ENCODE results near the gene BCAS4.

The BCAS4 gene

DNA sequence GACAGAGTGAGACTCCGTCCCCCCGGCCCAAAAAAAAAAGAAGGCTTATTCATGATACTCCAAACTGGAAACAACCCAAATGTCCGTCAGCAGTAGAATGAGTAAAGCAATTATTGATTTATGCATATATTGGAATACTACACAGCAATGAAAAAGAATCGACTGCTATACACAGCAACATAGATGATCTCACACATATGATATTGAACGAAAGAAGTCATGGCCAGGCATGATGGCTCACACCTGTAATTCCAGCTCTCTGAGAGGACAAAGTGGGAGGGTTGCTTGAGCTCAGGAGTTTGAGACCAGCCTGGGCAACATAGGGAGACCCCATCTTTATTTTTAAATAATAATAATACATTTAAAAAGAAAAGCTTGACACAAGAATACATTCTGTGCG, 28.5 kb downstream of the BCAS4 start:
- DNase-seq (ENCODE audit: low read depth): no peak

DNA sequence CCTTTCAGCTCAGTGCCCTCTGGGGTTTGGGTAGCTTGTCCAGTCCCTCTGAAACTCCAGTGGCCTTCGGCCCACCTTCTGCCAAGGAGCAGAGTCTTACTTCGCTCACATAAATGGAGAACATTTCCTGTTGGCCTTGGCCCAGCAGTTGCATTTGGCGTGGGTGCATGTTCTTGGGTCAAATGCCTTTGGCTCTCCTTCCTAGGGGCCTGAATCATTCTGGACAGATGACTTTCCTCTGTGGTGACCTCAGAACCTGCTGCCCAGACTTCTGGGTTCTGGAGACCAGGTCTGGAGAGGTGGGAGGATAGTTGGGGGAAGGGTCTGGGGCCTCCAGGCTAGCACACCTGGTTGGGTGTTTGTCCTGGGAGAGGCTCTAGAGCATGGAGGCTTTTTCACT, 29.3 kb downstream of the BCAS4 start:
- no peak for DNase-seq (ENCODE audit: low read depth)

DNA sequence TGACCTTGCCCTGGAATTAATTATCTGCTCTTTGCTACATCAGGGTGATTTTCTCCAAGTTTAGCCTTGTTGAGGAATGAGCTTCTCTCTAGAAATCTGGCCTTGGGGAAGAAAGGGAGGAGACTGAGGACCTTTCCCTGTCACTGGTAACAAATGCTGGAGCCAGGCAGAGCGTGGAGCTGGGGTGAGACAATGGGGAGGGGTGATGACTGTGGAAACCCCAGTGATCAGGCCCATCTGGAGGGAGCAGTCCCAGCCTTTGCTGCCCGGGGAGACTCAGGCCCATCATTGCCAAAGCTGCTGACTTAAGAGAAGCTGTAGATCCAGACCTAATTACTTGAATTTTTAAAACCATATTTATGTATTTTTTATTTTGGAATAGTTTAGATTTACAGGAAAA, 31.3 kb downstream of the BCAS4 start:
- no peak for DNase-seq (ENCODE audit: low read depth)

- no peak for DNase-seq (ENCODE audit: low read depth)
These were observed 33.7 kb downstream of the BCAS4 start for GRCh38 chr20:50828363-50829136.

DNA sequence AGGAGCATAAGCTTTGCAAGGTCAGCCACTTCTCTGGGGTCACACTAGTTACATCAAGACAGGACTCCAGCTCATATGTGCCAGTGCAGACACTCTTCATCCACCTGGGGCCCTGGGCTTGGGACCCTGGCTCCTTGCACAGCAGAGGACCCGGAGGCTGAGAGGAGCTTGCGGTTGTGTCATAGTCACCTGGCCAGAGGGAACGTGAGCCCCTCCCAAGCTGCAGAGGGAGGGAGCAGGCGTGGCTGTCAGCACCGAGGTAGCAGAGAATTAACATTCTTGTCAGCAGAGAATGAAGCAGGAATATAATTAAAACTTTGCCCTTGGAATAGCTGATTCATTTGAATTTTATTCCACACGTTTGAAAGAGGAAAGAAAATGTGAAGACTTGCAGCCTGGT, 36.8 kb downstream of the BCAS4 start:
- DNase-seq (ENCODE audit: low read depth): no peak

- no peak for DNase-seq (ENCODE audit: low read depth)
These were observed 39.7 kb downstream of the BCAS4 start for GRCh38 chr20:50834599-50835005.

DNA sequence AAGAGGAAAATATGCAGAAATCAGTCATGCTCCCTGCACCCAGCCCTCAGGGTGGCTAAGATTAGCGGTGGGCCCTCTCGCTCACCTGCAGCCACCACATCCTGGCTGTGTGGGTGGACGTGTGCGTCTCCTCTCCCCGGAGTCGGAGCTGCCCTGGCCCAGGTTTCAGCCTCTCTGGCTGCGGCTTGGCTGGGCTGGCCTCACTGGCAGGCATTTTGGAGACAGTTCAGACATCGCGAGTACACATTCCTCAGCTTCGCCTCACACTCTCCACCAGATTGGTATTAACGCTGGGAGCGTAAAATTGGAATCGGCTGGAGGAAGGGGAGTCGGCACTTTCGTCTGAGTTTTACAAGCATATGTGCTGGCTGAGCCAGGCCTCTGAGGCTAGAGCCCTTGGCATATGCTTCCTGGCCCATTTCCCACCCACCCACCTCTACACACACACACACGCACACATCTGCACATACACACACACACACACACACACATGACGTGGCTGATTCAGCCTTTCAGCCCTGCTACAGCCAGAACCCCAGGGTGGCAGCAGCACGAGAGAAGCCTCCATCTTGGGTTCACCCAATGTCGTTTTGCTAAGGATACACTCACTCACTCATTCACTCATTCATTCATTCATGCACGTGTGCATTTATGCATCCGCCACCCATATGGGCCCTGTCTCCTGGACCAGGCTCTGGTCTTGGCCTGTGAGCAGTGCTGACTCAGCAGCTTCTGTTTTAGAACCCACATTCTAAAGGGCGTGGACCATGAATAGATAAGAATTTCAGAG, 42.9 kb downstream of the BCAS4 start:
- no peak for DNase-seq (ENCODE audit: low read depth)

DNA sequence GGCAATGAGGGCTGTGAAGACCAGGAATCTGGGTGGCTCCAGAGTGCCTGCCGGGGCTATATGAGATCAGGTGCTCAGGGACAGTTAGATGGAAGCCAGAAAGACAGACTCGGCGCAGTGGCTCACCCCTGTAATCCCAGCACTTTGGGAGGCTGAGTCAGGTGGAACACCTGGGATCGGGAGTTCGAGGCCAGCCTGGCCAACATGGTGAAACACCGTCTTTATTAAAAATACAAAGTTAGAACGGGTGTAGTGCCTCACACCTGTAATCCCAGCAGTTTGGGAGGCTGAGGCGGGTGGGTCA, 43.4 kb downstream of the BCAS4 start:
- no peak for DNase-seq (ENCODE audit: low read depth)

- DNase-seq (ENCODE audit: low read depth): no peak
These were observed 44.0 kb downstream of the BCAS4 start for GRCh38 chr20:50838707-50839385.

DNA sequence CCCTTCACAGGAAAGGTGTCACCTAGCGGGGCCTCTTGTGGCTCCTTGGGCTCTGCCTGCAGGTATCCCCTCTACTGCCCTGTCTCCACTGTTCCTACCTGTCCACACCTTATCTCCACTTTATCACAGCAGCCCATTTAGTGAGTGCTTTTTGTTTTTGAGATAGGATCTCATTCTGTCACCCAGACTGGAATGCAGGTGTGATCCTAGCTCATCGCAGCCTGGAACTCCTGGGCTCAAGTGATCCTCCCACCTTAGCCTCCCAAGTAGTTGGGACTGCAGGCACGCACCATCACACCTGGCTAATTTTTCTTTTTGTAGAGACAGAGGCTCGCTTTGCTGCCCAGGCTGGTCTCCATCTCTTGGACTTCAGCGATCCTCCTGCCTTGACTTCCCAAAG, 48.0 kb downstream of the BCAS4 start:
- no peak for DNase-seq (ENCODE audit: low read depth)

DNA sequence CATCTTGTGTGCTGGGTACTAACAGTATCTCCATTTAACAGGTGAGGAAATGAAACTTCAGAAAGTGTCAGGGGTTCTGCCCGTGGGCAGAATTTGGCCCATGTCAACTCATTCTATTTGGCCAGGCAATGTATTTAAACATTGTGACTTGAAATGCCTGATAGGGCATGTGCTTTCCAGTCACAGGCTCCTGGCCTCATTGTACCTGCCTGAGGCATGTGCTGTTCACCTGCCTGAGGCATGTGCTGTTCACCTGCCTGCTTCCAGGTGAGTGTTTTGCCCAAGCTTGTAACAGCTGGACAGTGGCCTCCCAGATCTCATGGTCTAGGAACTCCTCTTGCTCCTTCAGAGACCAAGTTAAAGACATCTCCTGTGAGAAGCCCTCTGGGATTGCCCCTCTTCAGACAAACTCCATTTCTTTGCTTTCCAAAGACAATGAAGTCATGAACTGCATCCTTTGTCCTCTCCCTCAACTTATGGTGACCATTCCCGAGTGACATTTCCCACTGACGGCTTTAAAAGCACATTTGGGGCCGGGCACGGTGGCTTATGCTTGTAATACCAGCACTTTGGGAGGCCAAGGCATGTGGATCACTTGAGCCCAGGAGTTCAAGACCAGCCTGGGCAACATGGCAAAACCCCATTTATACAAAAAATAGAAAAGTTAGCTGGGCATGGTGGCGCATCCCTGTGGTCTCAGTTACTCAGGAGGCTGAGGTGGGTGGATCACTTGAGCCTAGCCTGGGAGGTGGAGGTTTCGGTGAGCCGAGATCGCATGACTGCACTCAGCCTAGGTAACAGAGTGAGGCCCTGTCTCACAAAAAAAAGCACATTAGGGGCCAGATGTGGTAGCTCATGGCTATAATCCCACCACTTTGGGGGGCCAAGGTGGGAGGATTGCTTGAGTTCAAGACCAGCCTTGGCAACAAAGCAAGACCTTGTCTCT, 48.7 kb downstream of the BCAS4 start:
- DNase-seq (ENCODE audit: low read depth): no peak

GRCh38 chr20:50844430-50845100, 49.7 kb downstream of the BCAS4 start:
- DNase-seq (ENCODE audit: low read depth): peak; percentile 33

DNA sequence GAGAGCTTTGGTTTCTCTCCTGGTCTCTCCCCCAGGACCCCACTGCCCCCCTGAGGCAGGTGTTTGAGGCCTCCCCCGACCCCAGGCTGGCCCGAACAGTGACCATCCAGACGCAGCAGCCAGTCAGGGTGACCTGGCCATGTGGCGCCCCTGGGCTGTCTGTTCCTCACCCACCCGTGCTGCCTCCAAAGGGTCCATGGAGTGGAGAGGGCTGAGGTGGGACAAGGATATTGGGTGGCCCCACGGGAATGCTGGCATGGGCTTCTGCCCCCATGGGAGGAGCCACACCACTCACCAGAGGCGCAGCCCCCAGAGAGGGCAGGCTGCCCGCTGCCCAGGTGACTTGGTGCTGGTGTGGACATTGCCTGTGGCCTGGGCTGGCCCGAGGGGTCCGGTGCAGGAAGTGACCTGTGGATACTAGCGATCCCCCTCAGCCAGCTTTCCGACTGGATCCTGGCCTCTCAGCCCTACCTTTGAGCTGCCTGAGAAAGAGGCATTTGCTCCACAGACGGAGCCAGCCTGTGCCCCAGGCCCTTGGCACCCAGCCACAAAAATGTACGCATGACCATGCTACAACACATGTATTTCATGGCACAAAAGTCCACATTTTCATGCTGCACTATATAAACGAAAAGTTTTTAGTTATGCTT, 50.8 kb downstream of the BCAS4 start:
- no peak for DNase-seq (ENCODE audit: low read depth)

GRCh38 chr20:50848341-50848808, 53.5 kb downstream of the BCAS4 start:
- DNase-seq (ENCODE audit: low read depth): no peak

DNA sequence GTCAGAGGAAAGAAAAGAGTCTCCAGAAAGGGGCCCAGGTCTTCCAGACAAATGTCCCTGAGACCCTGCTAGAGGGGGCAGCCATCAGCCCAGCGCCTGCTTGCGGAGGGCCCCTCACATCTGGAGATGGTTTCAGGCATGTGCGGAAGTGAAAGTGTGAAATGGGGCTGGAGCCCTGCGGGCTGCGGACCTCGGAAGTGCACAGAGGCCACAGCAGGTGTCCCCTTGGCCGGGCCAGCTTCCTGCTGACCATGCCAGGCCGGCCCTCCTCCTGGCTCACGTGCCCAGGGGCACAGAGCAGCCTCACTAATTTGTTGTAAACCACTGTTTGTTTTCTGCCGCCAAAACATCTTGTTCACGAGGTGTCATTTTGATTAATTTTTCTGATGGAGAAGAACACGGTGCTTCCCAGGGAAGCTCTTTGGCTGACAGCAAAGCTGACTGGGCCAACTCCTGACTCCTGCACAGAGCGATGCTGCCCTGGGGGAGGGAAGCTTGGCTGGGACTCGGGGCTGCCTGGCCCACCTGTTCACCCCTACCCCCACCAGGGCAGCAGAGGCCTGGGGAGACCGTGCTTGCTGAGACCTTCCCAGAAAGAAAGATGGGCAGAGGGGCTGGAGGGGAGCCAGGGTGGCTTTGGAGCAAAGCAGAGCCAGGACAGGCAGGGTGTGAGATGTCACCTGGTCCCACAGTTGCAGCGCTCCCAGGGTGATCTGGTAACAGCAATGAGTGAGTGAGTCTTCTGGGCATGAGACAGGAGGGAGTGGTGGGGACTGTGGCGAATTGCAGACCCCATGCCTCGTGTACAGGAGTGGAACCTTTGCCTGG, 54.2 kb downstream of the BCAS4 start:
- DNase-seq (ENCODE audit: low read depth): no peak

- no peak for DNase-seq (ENCODE audit: low read depth)
These were observed 55.9 kb downstream of the BCAS4 start for GRCh38 chr20:50850721-50851286.

GRCh38 chr20:50852085-50852484, 57.2 kb downstream of the BCAS4 start:
- DNase-seq (ENCODE audit: low read depth): no peak

DNA sequence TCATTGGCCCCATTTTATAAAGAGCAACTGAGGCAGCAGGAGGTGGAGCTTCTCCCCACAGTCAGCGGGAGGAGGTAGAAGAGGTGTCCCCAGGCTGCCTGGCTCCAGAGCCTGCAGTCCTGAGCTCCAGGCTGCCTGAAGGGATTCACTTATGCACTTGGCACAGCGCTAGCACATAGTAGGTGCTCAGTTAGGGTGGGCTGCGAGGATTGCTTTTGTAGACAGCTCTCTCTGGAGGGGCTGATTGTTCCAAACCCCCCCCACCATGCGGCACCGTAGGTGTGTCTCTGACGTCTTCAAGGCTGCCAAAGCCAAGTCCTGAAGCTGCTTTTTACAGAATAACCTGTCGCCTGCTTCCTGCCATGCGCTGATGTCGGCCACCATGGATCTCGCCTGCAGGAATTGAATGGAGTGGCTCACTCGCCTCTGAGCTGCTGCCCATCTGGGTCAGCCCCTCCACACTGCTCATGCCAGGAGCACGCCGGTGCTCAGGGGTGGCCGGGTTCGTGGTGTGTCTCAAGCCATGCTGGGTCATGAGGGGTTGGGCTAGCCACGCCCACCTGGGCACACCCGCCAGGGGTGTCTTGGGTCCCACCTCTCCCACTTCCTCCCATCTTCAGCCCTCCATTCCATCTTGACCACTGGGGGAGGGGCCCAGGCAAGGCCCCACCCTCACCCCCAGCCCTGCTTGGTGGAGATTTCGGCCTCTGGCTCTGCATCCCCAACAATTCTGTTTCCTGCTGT, 59.8 kb downstream of the BCAS4 start:
- no peak for DNase-seq (ENCODE audit: low read depth)

All from stimulated activated CD8-positive, alpha-beta memory T cell treated with anti-CD3 and anti-CD28 coated beads, Interleukin-12 subunit alpha, Interleukin-12 subunit beta, amount 100 ng/mL, for 4 hours (primary cell).